NOMO-1 treated with DMSO at 0.1 percent for 48 hours (cell line): Measurements from ENCODE around the gene AREG.

Source experiments
- DNase-seq: peaks from one replicate; lab custom pipeline; 2025; ENCODE audit not compliant: unreplicated experiment; lab: John Stamatoyannopoulos, UW

The AREG gene

GRCh38 chr4:74431113-74431826 is 13.7 kb upstream of the AREG start:
- DNase-seq, result peak; percentile 86

DNA sequence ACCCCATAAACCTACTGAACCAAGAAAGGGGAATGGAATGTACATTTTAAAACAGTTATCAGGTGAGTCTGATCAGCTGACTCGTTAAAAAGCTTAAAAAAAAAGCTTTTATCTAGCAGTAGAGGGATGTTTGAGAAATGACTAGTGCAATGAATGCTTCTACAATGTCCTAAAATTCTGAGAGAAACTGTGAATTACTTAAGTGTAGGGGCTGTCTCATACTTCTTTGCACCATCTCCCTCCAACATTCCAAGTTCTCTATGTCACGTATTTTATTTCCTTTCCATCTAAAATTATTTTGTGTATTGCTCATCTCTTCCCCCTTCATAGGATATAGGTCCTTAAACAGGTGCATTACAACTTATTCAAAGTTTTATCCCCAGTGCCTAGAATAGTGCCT is 11.9 kb upstream of the AREG start:
- DNase-seq, result no peak

DNA sequence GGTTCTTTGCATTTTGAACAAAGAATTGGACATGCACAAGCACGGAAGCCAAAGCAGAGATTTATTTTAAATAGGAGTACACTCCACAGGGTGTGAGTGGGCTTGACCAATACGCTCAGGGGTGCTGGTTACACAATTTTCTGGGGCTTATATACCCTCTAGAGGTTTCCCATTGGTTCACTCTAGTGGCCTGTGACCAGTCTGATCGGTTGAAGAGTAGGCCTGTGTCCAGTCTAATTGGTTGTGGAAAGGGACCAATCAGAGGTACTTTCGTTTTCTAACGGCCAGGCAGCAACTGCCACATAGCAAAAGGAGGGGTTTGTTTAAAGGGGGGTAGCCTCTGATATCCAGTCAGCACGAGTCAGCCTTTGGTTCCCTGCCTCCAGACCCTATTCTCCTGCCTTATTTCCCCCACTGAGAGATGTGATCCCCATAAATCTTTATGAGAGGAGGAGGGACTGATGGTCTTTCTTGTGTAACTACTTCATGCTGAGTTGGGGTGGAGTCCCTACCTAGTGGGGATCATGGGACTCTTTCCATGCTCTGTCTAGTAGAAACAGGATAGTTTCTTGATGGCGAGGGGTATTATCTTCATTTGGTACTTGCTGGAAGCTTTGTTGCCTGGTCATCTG is 11.3 kb upstream of the AREG start:
- DNase-seq, result no peak

- no peak for DNase-seq
Measured at GRCh38 chr4:74435296-74435695, 9.6 kb upstream of the AREG start.

- no peak for DNase-seq
Measured at GRCh38 chr4:74437866-74438265, 7.1 kb upstream of the AREG start.

DNA sequence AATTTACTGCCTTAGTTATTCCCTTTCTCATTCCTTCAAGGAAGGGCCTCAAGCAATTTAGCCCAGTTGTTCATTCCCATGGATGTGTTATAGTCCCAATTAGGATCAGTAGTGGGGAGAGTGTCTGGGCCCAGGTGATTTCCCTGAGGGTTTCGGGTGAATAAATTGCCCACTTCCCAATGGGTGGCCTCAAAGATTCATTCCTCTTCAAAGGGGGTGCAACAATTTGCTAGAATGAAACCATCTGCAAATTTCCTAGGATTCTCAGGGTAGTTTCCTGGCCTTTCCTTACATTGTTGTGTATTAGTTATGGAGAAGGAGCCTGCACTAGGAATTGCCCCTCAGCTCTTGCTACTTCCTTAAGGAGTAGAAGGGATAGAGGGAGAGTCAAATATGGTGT is 6.3 kb upstream of the AREG start:
- no peak for DNase-seq

DNA sequence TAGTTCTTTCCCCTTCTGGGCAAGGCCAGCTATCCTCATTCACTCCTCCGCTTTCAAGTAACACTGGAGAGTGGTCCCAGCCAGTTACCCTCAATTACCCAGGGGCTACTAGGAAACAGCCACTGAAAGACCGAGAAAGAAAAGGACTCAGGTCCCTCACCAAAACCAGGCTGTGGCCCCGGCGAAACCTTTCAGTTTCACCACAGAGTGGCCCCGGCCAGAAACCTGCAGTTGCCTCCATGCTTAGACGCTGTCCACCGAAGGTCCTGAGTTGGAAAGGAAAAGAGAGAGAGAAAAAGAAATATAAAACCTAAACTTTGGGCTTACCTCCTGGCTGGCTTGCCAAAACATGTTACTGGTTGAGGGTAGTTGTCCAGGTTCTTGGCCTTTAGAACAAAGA is 5.0 kb upstream of the AREG start:
- DNase-seq, result no peak

DNA sequence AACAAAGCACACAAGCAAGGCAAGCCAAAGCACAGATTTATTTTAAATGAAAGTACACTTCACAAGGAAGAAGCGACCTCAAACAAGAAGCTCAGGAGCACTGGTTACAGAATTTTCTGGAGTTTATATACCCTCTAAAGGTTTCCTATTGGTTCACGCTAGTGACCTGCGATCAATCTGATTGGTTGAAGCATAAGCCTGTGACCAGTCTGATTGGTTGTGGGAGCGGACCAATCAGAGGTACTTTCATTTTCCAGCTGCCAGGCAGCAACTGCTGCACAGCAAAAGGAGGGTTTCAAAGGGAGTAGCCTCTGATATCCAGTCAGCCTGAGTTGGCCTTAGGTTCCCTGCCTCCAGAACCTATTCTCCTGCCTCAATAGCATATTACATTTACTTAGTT is 4.6 kb upstream of the AREG start:
- no peak for DNase-seq

GRCh38 chr4:74441744-74442143 is 3.2 kb upstream of the AREG start:
- no peak for DNase-seq

DNA sequence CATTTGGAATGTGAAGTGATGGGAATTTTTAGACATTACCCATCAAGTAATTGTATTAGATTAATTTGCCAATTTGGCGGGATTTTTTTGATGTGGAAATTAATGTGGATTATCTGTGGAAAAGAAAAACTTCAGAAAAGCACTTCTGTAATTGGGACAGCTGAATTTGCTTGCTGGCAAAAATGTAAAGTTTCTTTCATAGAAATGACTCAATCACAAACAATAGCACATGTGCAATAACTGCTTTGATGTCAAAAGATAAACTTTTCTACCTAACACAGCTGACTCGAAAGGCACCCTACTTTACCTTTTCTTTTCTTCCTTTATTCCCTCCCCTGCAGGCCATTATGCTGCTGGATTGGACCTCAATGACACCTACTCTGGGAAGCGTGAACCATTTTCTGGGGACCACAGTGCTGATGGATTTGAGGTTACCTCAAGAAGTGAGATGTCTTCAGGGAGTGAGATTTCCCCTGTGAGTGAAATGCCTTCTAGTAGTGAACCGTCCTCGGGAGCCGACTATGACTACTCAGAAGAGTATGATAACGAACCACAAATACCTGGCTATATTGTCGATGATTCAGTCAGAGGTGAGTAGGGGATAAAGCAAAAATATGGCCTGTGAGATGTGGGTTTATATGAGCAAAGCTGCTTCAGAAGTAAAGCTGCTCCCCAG is 1.4 kb downstream of the AREG start:
- DNase-seq, result no peak

GRCh38 chr4:74446896-74447295 is 2.0 kb downstream of the AREG start:
- no peak for DNase-seq

- no peak for DNase-seq
Measured at GRCh38 chr4:74447636-74448233, 2.8 kb downstream of the AREG start.

DNA sequence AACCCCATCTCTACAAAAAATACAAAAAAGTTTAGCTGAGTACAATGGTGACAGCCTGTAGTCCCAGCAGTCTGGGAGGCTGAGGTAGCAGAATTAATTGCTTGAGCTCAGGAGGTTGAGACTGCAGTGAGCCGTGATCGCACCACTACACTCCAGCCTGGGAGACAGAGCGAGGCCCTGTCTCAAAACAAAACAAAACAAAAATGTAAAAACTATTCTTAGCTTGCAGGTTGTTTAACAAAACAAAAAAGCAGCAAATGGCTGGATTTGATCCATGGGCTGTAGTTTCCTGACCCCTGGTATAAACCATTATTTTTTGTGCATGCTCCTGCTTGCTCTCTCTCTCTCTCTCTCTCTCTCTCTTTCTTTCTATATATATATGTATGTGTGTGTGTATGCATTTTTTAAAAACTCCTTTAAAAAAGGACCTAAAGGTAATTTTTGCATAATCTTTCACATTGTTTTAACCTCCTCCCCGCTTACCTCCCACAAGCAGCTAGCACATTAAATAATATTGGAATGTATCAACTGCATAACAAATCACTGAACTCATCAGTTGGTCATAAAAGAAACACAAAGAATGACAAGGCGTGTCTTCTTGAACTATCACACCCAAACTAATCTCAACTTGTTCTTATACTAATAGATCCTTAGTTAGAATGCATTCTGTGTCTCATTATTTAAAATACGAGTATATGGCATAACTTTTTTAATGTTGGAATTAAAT is 4.8 kb downstream of the AREG start:
- DNase-seq, result no peak

DNA sequence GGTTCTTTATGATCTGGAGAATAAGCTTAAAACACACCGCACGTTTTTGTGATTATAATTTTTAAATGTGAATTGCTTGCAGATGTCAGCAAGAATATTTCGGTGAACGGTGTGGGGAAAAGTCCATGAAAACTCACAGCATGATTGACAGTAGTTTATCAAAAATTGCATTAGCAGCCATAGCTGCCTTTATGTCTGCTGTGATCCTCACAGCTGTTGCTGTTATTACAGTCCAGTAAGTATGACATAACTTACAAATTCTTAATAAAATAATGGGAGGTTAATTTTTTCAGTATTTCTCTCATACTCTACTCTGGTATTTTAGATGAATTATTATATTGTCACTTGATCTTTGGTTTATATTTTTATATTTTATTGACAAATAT is 5.4 kb downstream of the AREG start:
- no peak for DNase-seq

- peak; percentile 69 for DNase-seq
Measured at GRCh38 chr4:74451214-74451661, 6.3 kb downstream of the AREG start.

DNA sequence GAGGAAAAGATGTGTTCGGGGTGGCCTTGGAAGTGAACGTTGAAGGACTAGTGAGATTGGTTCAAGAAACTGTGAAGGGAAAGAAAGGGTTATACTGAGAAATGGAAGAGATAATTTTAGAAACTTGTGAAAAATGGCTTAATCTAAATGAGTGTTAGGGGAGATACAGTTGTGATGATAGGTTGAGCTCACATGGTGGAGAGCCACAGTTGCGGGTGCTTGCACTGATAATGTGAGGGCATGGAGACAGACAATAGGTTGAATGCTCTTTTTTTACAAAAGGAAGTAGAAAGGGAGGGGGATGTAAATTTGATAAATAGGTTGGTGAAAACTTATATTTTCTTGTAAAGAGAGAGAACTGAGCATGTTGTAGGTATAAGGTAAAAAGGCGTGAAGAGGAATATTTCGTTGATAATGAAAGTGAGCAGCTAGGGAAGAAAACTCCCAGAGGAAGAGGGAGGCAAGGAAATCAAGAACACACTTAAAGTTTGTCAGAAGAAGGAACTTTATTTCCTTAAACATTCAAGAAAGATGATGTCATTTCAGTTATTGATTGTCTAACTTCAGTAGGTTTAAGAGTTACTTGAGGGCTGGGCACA is 8.2 kb downstream of the AREG start:
- no peak for DNase-seq

- DNase-seq, result no peak
Measured at GRCh38 chr4:74453829-74454742, 9.2 kb downstream of the AREG start.

DNA sequence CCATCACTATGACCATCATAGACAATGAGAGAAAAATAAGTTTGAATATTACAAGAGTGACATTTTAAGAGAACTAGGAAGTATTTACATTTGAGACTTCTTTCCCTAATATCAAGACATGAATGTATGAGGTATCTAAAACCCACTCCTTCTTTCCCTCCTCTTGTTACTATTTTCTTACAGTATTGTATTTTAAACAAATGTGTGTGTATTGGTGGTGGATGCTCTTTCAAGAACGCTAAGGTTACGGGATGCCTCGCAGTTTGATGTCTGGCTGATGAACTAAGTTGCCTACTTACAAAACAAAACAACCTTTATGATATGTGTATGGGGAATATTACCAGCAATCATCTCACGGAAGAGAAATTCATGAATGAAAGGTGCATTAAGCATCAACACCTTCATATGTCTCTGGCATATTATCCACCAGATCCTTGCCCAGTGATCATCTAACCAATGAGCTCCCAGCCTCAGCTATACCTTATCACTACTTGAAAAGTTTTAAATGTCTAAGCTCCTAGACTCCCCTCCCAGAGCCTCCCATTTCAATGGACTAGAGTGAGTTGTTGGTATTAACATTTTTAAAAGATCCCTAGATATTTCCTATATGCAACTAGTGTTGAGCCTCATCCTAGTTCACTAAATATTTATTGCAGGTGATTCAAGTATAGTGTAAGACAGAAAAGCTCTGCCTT is 10.6 kb downstream of the AREG start:
- no peak for DNase-seq

DNA sequence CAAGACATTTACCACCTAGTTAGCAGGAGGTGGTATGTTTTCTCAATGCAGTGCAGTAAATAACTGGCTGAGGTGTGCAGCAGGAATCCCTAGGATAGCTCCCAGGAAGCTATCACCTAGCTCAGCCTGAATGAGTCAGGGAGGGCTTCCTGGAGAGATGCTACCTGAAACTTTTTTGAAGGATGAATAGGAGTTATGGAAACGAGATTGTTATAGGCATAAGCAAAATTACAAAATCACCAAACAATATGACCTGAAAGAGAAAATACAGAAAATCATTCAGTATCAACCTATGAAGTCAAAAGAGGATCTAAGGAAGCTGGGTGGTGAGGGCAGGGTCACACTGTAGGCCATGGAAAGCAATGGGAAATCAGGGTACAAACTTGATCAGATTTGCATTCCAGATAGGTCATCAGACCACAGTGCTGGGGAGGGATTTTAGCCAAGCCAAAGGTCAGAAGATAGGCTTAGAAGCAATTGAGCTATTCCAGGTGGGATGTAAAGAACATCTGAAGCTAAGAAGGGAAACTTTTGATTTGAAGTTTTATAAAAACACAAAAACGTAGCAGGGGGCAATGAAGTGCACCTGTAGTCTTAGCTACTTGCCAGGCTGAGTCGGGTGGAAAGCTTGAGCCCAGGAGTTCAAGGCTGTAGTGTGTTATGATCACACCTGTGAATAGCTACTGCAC is 11.3 kb downstream of the AREG start:
- no peak for DNase-seq
